Omental fat pad (tissue), 4 donors: Measurements from ENCODE around the gene SOCS7. TPM values are rescaled to one million over a fixed set of nuclear protein-coding genes. Genes with fewer than 3 reads are reported as not detected.

Experiments used
- ATAC-seq: fragments of 150-250 bp; one replicate; pipeline ENCODE4 v1.9.1; 2016; ENCODE audit warnings: mild to moderate bottlenecking, moderate library complexity; ENCODE audit not compliant: low FRiP score
- DNase-seq: peaks from one replicate; pipeline ENCODE4 v3.0.0-alpha.2; 2019; ENCODE audit warnings: low spot score
- total RNA-seq, 4 donors: library from RNA; depleted of rRNA; stranded (reverse); fragments of >200 nt; gene quantifications; one replicate each; pipeline ENCODE4 v1.1.0, GENCODE V29; 2016
- TF ChIP-seq, protein P1 (sequence below), 3 donors: fragments of 450-650 bp; IDR thresholded peaks; one replicate each; pipeline ENCODE4 v1.5.1; 2016 to 2017; ENCODE audit warnings: antibody characterized with exemption in 3 of 3, mild to moderate bottlenecking in 3 of 3, moderate library complexity in 2 of 3

Gene SOCS7
- total RNA-seq, 4 donors from 2014 or later: 10.2 to 17.7 (median 12.9) TPM

DNA sequence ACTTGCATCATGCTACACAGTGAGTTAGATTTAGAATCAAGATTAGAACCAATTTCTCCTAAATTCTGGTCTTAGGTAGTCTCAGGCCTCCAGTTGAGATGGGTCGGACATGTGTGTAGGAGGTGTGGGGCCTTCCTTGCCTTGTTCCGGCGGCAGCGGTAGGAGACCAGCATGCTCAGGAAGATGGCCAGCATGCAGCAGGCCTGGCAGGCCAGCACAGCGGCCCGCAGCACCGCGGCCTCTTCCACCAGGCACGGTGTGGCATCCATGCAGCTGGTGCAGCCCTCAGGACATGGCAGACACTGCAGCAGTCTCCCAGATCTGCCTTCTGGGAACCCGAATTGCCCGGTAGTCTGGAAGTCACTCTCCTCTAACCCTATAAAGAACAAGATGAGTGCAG, 14.8 kb upstream of the SOCS7 start:
- TF ChIP-seq, protein P1, sequence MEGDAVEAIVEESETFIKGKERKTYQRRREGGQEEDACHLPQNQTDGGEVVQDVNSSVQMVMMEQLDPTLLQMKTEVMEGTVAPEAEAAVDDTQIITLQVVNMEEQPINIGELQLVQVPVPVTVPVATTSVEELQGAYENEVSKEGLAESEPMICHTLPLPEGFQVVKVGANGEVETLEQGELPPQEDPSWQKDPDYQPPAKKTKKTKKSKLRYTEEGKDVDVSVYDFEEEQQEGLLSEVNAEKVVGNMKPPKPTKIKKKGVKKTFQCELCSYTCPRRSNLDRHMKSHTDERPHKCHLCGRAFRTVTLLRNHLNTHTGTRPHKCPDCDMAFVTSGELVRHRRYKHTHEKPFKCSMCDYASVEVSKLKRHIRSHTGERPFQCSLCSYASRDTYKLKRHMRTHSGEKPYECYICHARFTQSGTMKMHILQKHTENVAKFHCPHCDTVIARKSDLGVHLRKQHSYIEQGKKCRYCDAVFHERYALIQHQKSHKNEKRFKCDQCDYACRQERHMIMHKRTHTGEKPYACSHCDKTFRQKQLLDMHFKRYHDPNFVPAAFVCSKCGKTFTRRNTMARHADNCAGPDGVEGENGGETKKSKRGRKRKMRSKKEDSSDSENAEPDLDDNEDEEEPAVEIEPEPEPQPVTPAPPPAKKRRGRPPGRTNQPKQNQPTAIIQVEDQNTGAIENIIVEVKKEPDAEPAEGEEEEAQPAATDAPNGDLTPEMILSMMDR (IDR thresholded peaks at IDR 0.05): no peak
- DNase-seq: no peak
- no peak for ATAC-seq

DNA sequence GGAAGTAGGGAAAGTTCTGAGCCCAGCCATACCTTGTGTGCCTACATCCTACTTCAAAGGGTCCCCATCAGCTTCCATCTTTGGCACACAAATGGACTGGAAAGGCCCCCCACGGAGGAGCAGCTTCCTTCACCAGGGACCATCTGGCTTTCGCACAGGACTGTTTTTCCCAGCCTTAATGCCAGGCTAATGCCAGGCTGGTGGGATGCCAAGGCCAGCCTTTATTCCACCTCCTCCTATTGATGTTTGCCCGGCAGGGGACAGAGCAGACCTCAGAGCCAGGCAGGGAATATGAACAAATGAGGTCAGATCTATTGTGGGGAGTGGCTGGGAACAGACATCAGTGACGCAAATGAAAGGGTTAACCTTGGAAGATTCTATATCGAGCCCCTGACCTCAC, 13.6 kb upstream of the SOCS7 start:
- TF ChIP-seq, protein P1 (IDR thresholded peaks at IDR 0.05): no peak
- ATAC-seq (no peak), DNase-seq (no peak)

DNA sequence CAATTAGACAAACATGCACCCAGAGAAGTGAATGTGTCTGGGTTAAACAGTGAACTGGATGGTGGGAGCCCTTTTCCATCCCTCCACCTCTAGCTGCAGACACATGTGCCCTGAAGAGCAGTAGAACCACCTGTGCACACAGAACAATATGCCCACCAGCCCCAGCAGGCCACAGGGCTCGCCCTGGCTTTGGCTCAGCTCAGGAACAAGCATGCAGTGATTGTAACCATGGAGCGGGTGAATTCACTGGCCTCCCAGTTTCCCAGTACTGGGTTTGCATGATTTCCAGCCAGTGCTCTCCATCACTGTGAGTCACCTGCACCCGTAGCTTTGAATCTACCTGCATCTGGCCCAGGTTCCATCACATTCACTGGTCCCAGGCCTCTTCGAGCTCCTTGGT, 13.1 kb upstream of the SOCS7 start:
- no peak for DNase-seq
- ATAC-seq: no peak
- TF ChIP-seq, protein P1 (IDR thresholded peaks at IDR 0.05): no peak

DNA sequence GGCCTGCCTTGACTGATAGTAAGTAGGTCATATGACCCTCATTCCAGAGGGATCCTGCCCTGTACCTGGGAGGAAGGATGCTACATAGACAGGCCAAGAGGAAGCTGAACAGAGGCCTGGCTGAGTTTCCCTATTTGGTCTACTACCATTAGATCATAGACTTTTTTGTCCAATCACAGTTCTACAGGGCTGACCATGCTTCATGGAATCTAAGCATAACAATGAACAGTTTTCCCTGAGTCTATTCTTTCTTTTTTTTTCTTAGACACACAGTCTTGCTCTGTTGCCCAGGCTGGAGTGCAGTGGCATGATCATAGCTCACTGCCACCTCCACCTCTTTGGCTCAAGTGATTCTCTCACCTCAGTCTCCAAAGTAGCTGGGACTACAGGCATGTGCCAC, 11.8 kb upstream of the SOCS7 start:
- no peak for DNase-seq
- TF ChIP-seq, protein P1 (IDR thresholded peaks at IDR 0.05): no peak
- ATAC-seq: no peak

DNA sequence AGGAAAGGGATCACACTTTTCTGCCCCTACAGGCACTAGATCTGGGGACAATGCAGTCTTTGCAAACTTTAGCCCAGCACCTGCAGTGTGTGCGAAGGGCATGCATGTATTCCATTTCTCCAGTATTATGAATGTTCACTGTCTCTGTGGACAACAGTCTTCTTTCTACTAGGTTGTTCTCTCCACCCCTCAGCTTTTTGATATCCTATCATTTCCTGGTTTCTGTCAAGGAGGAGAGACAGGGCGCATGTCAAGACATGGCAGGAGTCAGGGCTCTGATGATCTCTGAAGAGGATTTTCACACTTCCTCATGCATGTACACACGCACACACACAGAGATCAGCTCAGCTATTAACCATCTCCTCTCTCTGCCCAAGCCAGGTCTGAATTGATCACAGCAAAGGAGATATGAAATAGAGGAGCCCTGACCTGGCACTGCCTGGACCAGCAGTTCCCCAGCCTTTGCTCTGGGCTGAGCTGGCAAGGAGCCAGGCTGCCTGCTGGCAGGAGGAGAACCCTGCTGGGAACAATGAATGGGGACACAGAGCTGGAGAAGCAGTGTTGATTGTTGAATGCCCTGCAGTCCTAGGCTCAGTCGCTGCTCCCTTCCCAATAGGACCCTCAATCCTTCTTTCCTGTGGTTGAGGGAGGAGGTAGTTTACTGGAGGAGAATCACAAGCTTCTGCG, 10.5 kb upstream of the SOCS7 start:
- TF ChIP-seq, protein P1 (IDR thresholded peaks at IDR 0.05): no peak
- DNase-seq (no peak), ATAC-seq (no peak)

DNA sequence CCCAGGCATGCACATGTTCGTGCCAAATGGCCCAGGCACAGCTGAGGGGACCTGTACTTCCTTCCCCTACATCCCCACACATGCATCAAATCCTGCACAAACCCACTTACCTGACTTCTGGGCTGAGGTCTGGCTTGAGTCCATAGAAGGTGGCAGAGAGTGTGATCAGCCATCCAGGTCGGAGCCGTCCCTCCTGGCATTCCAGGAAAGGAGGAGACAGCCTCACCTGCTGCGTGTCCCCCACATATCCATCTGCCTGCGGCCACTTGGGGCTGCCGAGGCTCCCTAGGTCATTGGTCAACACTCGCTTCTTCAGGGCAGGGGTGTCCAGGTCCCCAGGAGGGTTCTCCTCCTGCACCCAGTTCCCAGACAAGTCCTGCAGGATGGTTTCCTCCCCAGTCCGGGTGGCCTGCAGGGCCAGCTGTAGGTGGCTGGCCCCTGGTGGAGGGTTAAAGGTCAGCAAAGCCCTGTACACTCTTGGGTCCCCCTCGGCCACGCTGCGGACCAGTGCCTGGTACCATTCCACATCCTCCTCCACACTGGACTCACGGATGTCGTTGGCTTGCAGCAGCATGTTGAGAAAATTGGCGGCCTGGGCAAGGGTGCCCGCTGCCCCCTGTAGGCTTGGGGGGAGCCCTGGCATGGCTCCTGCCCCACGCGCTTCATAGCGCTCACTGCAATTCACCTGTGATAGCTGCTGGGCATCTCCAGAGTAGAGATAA, 8.6 kb upstream of the SOCS7 start:
- DNase-seq (no peak), ATAC-seq (no peak)
- TF ChIP-seq, protein P1 (IDR thresholded peaks at IDR 0.05): no peak
